K562 (cell line): ENCODE results near the gene VEGFB. TPM values are rescaled to one million over a fixed set of nuclear protein-coding genes. Genes with fewer than 3 reads are reported as not detected.

Experiments used
- CBFB ChIP-seq: sonication (generic); formaldehyde crosslinking; IDR thresholded peaks from 2 replicates; pipeline ENCODE4 v1.4.0; 2020; ENCODE audit warnings: mild to moderate bottlenecking, missing genetic modification reagents
- CHD1 ChIP-seq: fragments of 200-600 bp; sonication (generic); IDR thresholded peaks from one replicate; pipeline ENCODE4 v1.6.1; 2012; ENCODE audit warnings: mild to moderate bottlenecking, moderate library complexity, low read length, inconsistent platforms
- CHD4 ChIP-seq: fragments of 200-600 bp; sonication (generic); IDR thresholded peaks from 3 replicates; pipeline ENCODE4 v1.6.1; 2012; ENCODE audit warnings: low read depth, mild to moderate bottlenecking, mixed read lengths, low read length, inconsistent platforms; ENCODE audit not compliant: insufficient read depth, insufficient replicate concordance, poor library complexity, severe bottlenecking
- E2F6 ChIP-seq, 2 experiments: IDR thresholded peaks; 2 replicates each; pipeline ENCODE4 v1.6.1; 2011; ENCODE audit warnings: borderline replicate concordance in 1 of 2, control low read depth in 1 of 2, low read depth in 1 of 2, low read length in 1 of 2, mild to moderate bottlenecking in 1 of 2, mixed read lengths in 1 of 2, moderate library complexity in 1 of 2; ENCODE audit not compliant: insufficient read depth in 1 of 2, insufficient read length in 1 of 2, poor library complexity in 1 of 2, severe bottlenecking in 1 of 2; ENCODE audit errors: extremely low read depth in 1 of 2
- ETS1 ChIP-seq: conservative IDR thresholded peaks from 2 replicates; pipeline ENCODE4 v1.6.1; 2011; ENCODE audit warnings: low read depth, mild to moderate bottlenecking, low read length; ENCODE audit not compliant: control insufficient read depth
- MLX ChIP-seq, 2 experiments: fragments of 450-650 bp in 1 of 2; sonication (generic) in 1 of 2; formaldehyde crosslinking; conservative IDR thresholded peaks; 2 replicates each; pipeline versions ENCODE4 v1.4.0 to v1.8.1; 2020 to 2022; ENCODE audit warnings: mild to moderate bottlenecking in 1 of 2, missing genetic modification reagents in 1 of 2
- RAD21 ChIP-seq, 2 experiments: fragments of 250-450 bp in 1 of 2; fragments of 450-650 bp in 1 of 2; sonication (Bioruptor Pico) in 1 of 2; formaldehyde crosslinking in 1 of 2; IDR thresholded peaks in 1 of 2; conservative IDR thresholded peaks in 1 of 2; 2 replicates each; pipeline versions ENCODE4 v1.4.0 to v1.8.0; 2020 to 2022; ENCODE audit warnings: mild to moderate bottlenecking in 2 of 2, moderate library complexity in 1 of 2
- REST ChIP-seq, 2 experiments: fragments of 450-650 bp; formaldehyde crosslinking in 1 of 2; IDR thresholded peaks; 2 replicates each; pipeline versions ENCODE4 v1.4.0 to v1.6.1; 2014 to 2020; ENCODE audit warnings: mild to moderate bottlenecking in 2 of 2, borderline replicate concordance in 1 of 2, low read depth in 1 of 2
- TCFL5 ChIP-seq: fragments of 250-450 bp; sonication (Bioruptor Pico); conservative IDR thresholded peaks from 2 replicates; pipeline ENCODE4 v1.6.1; 2021; ENCODE audit warnings: mild to moderate bottlenecking, moderate library complexity, matching md5 sums
- polyA plus RNA-seq, 8 experiments: library from polyadenylated mRNA; depleted of rRNA in 4 of 8; stranded (reverse) in 5 of 8; unstranded in 3 of 8; fragments of >200 nt; fragmentation: Nextera tagmentation in 2 of 8; fragmentation: Illumina TruSeq in 1 of 8; extraction: Ambion mirVana in 2 of 8; extraction: Trizol in 1 of 8; gene quantifications; 2 replicates each; pipeline versions ENCODE4 v1.2.1 to v1.2.3, GENCODE V29; 2011 to 2014; ENCODE audit warnings: inconsistent platforms in 1 of 8, missing spikeins in 1 of 8
- total RNA-seq, 7 experiments: library from RNA; depleted of rRNA in 6 of 7; stranded (reverse); fragments of >200 nt in 6 of 7; fragmentation: Illumina TruSeq in 2 of 7; extraction: Trizol in 2 of 7; gene quantifications; 2 replicates each; pipeline versions ENCODE4 v1.2.1 to v1.2.3, GENCODE V29; 2011 to 2021; ENCODE audit warnings: low replicate concordance in 1 of 7
- TF ChIP-seq, protein P1 (sequence below): sonication (generic); formaldehyde crosslinking; IDR thresholded peaks from 2 replicates; pipeline ENCODE4 v1.9.0; 2022; ENCODE audit warnings: mild to moderate bottlenecking, missing genetic modification reagents
- TF ChIP-seq, protein P2 (sequence below): fragments of 250-450 bp; sonication (Bioruptor Pico); IDR thresholded peaks from 2 replicates; pipeline ENCODE4 v1.5.0; 2021

The VEGFB gene
- total and polyA plus RNA-seq, 9 of the 15 experiments (the other 6 are each of a cell fraction or from before 2014, with no cell fraction given) = 11.0 to 83.4 (median 25.7) TPM

- peak; percentile 31 for TF ChIP-seq REST (IDR thresholded peaks at IDR 0.05; ENCODE audit: borderline replicate concordance)
- TF ChIP-seq REST (CRISPR knock-in tag; IDR thresholded peaks at IDR 0.05; ENCODE audit: low read depth) = 0 out of 2 replicates have a peak, but pooled peaks have one; percentile 32
- TF ChIP-seq, protein P1, sequence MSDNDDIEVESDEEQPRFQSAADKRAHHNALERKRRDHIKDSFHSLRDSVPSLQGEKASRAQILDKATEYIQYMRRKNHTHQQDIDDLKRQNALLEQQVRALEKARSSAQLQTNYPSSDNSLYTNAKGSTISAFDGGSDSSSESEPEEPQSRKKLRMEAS (CRISPR knock-in tag) = peak; percentile 97
- TF ChIP-seq, protein P2, sequence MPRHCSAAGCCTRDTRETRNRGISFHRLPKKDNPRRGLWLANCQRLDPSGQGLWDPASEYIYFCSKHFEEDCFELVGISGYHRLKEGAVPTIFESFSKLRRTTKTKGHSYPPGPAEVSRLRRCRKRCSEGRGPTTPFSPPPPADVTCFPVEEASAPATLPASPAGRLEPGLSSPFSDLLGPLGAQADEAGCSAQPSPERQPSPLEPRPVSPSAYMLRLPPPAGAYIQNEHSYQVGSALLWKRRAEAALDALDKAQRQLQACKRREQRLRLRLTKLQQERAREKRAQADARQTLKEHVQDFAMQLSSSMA = peak; percentile 18; the same call in 1 of the 2 replicates
- no peak for TF ChIP-seq RAD21 (CRISPR knock-in tag; conservative IDR thresholded peaks at IDR 0.05 in 1 of 2, IDR thresholded peaks at IDR 0.05 in 1 of 2)
- TF ChIP-seq CHD1 = no peak
- no peak for TF ChIP-seq TCFL5 (CRISPR knock-in tag)
- TF ChIP-seq MLX (CRISPR knock-in tag; conservative IDR thresholded peaks at IDR 0.05) = no peak
- peak; percentile 98 for TF ChIP-seq ETS1
- TF ChIP-seq CBFB = peak; percentile 94
- TF ChIP-seq E2F6 (IDR thresholded peaks at IDR 0.05; ENCODE audit: borderline replicate concordance in 1 of 2, extremely low read depth in 1 of 2, insufficient read depth in 1 of 2, insufficient read length in 1 of 2, low read depth in 1 of 2, low read length in 1 of 2, poor library complexity in 1 of 2, severe bottlenecking in 1 of 2) = peak; percentile 86 to 95
- no peak for TF ChIP-seq CHD4
Observed at GRCh38 chr11:64246871-64247728, 12.7 kb downstream of the VEGFB start, which contains the start of gene PPP1R14B (continued).
